ENCODE data around the gene UBR4.
"Not testable (repeated sequence)": the region's sequence is repeated elsewhere in the genome, so short reads cannot be mapped to it uniquely, and the experiment has no call there.

The UBR4 gene

DNA sequence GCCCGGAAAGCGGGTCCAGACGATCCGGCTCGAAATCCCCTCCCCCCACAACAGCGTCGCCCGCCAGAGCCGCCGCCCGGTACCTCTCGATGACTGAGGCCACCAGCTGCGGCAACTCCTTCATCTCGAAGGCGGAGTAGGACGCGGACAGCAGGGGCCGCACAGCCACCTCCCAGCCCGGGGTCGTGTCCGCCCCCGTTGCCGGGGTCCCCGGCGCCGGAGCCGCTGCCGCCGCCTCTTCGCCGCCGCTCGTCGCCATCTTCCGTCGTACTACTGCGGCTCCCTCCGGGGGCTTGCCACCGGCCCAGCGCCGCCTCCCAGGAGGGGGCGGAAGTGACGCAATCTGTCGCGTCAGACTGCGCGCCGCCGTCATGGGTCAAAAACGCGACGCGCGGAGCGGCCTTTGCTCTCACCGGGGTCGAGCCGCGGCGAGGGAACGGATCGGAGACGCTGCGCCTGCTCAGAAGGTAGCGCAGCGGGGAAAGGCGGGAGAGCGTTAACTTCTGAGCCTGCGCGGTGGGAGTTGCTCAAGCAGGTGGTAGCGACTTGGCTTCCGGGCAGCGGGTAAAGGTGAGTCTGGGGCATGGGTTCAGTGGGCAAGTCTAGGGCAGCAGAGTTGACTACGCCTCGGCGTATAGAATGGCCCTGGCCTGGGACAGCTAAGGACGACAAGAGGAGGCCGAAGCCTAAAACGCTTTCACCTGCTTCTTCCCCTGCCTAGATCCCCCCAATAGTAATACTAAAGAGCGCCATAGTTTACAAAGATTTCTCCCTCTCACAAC lies at the start of gene UBR4:
TSS of gene UBR4 (minus strand) at position 277 of the 782 bp plus-strand sequence. CDS start at position 259, 18 bp downstream.
- H3K4me3 ChIP-seq (ENCODE audit: low read depth, low read length) = peak within 1 kb of the TSS; percentile 94
- in situ Hi-C loops (cut with HindIII; ENCODE audit: low pct_ligation_motif_present, low sequenced_read_pairs) = no loop called here
- peak; percentile 88 for DNase-seq
- peak within 1 kb of the TSS; percentile 92 for H3K27ac ChIP-seq
- H3K36me3 ChIP-seq (replicated peaks) = no peaks in the 10 kb centered on the region
- H3K27me3 ChIP-seq (replicated peaks) = no peaks in the 10 kb centered on the region
- TF ChIP-seq, protein P1, sequence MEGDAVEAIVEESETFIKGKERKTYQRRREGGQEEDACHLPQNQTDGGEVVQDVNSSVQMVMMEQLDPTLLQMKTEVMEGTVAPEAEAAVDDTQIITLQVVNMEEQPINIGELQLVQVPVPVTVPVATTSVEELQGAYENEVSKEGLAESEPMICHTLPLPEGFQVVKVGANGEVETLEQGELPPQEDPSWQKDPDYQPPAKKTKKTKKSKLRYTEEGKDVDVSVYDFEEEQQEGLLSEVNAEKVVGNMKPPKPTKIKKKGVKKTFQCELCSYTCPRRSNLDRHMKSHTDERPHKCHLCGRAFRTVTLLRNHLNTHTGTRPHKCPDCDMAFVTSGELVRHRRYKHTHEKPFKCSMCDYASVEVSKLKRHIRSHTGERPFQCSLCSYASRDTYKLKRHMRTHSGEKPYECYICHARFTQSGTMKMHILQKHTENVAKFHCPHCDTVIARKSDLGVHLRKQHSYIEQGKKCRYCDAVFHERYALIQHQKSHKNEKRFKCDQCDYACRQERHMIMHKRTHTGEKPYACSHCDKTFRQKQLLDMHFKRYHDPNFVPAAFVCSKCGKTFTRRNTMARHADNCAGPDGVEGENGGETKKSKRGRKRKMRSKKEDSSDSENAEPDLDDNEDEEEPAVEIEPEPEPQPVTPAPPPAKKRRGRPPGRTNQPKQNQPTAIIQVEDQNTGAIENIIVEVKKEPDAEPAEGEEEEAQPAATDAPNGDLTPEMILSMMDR (IDR thresholded peaks at IDR 0.05; ENCODE audit: low read depth, low read length, missing control alignments) = no peak

DNA sequence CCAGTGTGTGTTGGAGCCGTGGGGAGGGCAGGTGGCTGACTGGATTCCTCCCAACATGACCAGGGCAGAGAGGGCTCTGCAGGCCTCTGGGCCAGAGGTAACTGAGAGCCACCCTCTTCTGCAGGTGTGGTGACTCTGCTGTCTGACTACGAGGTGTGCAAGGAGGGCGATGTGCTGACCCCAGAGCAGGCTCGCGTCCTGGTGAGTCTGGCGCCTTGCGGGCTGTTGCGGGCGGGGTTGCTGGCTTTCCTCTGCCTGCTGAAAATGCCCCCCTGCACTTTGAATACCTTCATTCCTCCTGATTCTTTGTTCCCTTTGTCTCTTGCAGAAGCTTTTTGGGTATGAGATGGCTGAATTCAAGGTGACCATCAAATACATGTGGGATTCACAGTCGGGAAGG lies 48.3 kb upstream of the UBR4 start:
- TF ChIP-seq, protein P1 (IDR thresholded peaks at IDR 0.05; ENCODE audit: low read depth, low read length, missing control alignments) = no peak
- no peak overlapping the region for H3K27ac ChIP-seq
- no peak for DNase-seq
- no peaks in the 10 kb centered on the region for H3K27me3 ChIP-seq (replicated peaks)
- H3K36me3 ChIP-seq (replicated peaks) = peaks cover 35% of the 10 kb centered on the region
- in situ Hi-C loops (cut with HindIII; ENCODE audit: low pct_ligation_motif_present, low sequenced_read_pairs) = no loop called here
- H3K4me3 ChIP-seq (ENCODE audit: low read depth, low read length) = no peak overlapping the region

DNA sequence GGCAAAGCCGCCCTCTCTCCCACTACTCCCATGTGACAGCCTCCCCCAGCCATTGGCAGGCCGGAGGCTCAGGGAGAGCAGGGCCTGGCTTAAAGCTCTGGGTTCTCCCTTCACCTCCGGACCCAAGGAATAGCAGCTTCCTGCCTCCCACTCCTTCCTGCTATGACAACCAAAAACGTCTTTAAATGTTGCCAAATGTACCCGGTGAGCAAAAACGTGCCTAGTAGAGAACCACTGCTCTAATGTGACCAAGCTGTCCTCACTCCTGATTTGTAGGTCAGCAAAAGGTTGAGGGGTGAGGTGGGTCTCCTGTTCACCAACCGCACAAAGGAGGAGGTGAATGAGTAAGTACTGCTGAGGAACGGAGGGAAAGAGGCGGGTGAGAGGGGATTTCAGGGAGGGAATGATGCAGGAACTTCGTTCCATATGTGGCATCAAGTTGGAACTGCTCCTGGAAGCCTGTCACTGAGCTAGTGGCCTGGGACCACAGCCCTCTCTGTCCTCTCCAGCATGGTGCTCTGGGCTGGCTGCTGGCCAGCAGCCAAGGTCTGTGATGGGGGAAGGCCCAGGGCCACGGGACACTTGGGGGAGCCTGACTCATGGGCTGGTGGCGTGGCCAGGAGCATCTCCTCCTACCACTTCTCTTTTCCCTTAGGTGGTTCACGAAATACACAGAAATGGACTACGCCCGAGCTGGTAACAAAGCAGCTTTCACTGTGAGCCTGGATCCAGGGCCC lies 47.3 kb upstream of the UBR4 start:
- DNase-seq = no peak
- H3K27me3 ChIP-seq (replicated peaks) = no peaks in the 10 kb centered on the region
- no peak overlapping the region for H3K4me3 ChIP-seq (ENCODE audit: low read depth, low read length)
- no peak overlapping the region for H3K27ac ChIP-seq
- H3K36me3 ChIP-seq (replicated peaks) = peaks cover 35% of the 10 kb centered on the region
- in situ Hi-C loops (cut with HindIII; ENCODE audit: low pct_ligation_motif_present, low sequenced_read_pairs) = no loop called here
- TF ChIP-seq, protein P1 (IDR thresholded peaks at IDR 0.05; ENCODE audit: low read depth, low read length, missing control alignments) = no peak

DNA sequence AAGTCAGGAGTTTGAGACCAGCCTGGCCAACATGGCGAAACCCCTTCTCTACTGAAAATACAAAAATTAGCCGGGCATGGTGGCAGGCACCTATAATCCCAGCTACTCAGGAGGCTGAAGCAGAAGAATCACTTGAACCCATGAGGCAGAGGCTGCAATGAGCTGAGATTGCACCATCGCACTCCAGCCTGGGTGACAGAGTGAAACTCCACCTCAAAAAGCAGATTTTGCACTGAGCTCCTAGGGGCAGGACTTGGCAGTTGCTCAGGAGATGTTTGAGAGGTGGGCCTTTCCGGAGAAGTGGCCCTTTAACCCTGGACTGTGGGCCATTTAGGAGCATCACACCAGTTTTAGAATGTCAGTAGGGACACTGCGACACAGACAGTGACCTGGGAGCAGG lies 46.2 kb upstream of the UBR4 start:
- in situ Hi-C loops (cut with HindIII; ENCODE audit: low pct_ligation_motif_present, low sequenced_read_pairs); H3K4me3 ChIP-seq (ENCODE audit: low read depth, low read length); DNase-seq; H3K27me3 ChIP-seq (replicated peaks); H3K27ac ChIP-seq: not testable (repeated sequence)
- H3K36me3 ChIP-seq (replicated peaks) = peaks cover 35% of the 10 kb centered on the region

DNA sequence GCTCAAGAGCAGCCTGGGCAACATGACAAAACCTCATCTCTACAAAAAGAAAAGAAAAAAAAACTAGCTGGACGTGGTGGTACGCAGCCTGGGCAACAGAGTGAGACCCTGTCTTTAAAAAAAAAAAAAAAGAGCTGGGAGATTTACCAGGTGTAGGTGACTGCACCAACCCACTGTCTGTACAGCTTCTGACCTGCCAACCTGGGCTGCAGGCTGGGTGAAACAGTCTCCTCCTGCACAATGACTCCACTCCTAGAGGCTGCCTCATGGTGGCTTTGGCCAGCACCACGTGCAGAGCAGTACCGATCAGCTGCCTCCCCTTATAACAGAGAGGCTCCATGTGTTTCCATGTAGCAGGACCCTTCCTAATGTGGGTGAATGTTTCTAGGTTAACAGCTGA lies 45.2 kb upstream of the UBR4 start:
- no peaks in the 10 kb centered on the region for H3K27me3 ChIP-seq (replicated peaks)
- H3K27ac ChIP-seq = no peak overlapping the region
- H3K36me3 ChIP-seq (replicated peaks) = peaks cover 34% of the 10 kb centered on the region
- no peak for DNase-seq
- in situ Hi-C loops (cut with HindIII; ENCODE audit: low pct_ligation_motif_present, low sequenced_read_pairs) = no loop called here
- H3K4me3 ChIP-seq (ENCODE audit: low read depth, low read length) = no peak overlapping the region
- TF ChIP-seq, protein P1 (IDR thresholded peaks at IDR 0.05; ENCODE audit: low read depth, low read length, missing control alignments) = no peak

DNA sequence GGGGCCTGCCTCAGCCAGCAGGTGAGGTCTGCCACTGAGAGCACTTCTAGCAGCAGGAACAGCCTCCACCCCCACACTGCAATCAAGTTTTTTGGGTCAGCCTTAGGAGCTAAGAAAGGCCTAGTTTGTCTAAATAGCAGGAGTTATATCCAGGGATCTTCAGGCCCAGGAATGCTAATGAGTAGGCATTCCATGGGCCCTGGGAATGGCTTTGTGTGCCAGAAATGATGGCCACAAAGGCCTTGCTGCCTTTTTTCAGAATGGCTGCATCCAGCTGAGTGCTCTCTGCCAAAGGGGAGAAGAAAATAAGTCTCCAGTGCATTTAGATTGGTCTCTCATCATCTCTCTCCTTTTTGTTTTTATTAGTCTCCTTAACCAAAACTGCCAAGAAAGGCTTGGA lies 44.4 kb upstream of the UBR4 start:
- no peak for DNase-seq
- Histone ChIP-seq H3K27me3 (replicated peaks) (no peaks in the 10 kb centered on the region), H3K27ac (no peak overlapping the region), H3K4me3 (ENCODE audit: low read depth, low read length) (no peak overlapping the region), H3K36me3 (replicated peaks) (peaks cover 25% of the 10 kb centered on the region)
- in situ Hi-C loops (cut with HindIII; ENCODE audit: low pct_ligation_motif_present, low sequenced_read_pairs) = no loop called here
- TF ChIP-seq, protein P1 (IDR thresholded peaks at IDR 0.05; ENCODE audit: low read depth, low read length, missing control alignments) = no peak

All from brain microvascular endothelial cell (primary cell).